Retinal pigment epithelial cell (primary cell): ENCODE measurements around the gene SLC15A1.

Experiments used
- DNase-seq: peaks from one replicate; pipeline ENCODE4 v3.0.0-alpha.2; 2010; ENCODE audit warnings: low read depth
- H3K4me3 ChIP-seq: 2 replicates; pipeline ENCODE4 v1.5.1; 2011; ENCODE audit warnings: mild to moderate bottlenecking, low read length, control low read depth, moderate library complexity
- CTCF ChIP-seq: conservative IDR thresholded peaks from 2 replicates; pipeline ENCODE4 v1.5.1; 2011; ENCODE audit warnings: low read depth, low read length, control low read depth, inconsistent platforms

Gene SLC15A1

GRCh38 chr13:98689347-98689968 is 63.0 kb downstream of the SLC15A1 start:
- DNase-seq: no peak
- H3K4me3 ChIP-seq: no peak overlapping the region
- TF ChIP-seq CTCF: no peak

GRCh38 chr13:98688373-98688772 is 64.1 kb downstream of the SLC15A1 start:
- TF ChIP-seq CTCF: no peak
- no peak overlapping the region for H3K4me3 ChIP-seq
- DNase-seq: no peak

GRCh38 chr13:98687319-98687718 is 65.2 kb downstream of the SLC15A1 start:
- TF ChIP-seq CTCF: no peak
- DNase-seq: no peak
- H3K4me3 ChIP-seq: no peak overlapping the region

- TF ChIP-seq CTCF: no peak
- no peak for DNase-seq
These were observed 66.2 kb downstream of the SLC15A1 start for GRCh38 chr13:98686270-98686669.

GRCh38 chr13:98685146-98685545 is 67.3 kb downstream of the SLC15A1 start:
- no peak overlapping the region for H3K4me3 ChIP-seq

More at GRCh38 chr13:98686270-98686669, 66.2 kb downstream of the SLC15A1 start:
- no peak overlapping the region for H3K4me3 ChIP-seq

GRCh38 chr13:98681049-98681448 is 71.4 kb downstream of the SLC15A1 start:
- TF ChIP-seq CTCF: no peak
- no peak for DNase-seq
- no peak overlapping the region for H3K4me3 ChIP-seq

More at GRCh38 chr13:98685146-98685545, 67.3 kb downstream of the SLC15A1 start:
- DNase-seq: no peak
- no peak for TF ChIP-seq CTCF

- H3K4me3 ChIP-seq: no peak overlapping the region
- DNase-seq: no peak
- no peak for TF ChIP-seq CTCF
These were observed 73.7 kb downstream of the SLC15A1 start for GRCh38 chr13:98678741-98679140.
